ENCODE data around the gene NR2F1-AS1. TPM values are rescaled to one million over a fixed set of nuclear protein-coding genes. Genes with fewer than 3 reads are reported as not detected.

The NR2F1-AS1 gene
- polyA plus RNA-seq, 3 donors = 53.1 to 59.6 (median 54.5) TPM

DNA sequence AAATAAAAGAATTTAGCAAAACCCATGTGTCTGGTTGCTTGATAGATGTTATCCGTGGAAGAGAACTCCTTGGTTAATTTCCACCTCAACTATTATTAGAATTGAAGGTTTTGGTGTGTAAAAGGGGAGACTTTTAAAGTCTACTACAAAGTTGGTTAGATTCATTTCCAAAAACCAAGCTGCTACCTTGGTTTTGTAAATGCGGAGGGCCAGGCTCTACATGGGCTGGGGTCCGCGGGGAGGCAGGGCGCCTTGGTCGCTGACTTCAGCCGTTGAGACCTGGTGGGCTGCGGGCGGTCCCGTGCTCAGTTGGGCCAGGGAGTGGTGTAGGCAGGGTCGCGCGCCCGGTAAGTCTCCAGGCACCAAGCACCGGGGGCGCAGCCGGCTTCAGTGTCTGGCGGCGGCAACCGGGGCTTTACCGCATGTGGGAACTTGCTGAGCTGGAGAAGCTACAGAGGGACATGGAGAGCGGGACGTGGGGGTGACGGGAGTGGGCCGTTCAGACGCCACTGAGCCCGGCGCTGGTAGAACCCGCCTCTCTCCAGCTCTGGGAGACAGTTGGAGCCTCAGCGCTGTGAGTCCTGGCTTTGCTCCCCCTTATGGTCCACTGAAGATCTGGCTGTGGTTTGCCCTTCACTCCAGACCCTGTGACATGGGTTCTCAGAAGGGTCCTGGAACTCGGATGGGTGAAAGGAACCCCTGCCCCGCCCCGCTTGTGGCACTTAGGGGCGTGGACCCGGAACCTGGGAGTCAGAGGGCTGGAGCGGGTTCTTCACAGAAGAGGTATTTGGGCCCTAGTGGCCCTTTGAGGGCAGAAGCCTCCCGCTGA lies 13.8 kb upstream of the NR2F1-AS1 start:
- peak in 3 of 11 donors; percentile 27 to 49 (median 32) for DNase-seq (ENCODE audit: extremely low read depth in 1 of 11, low read depth in 9 of 11, low spot score in 4 of 11)

DNA sequence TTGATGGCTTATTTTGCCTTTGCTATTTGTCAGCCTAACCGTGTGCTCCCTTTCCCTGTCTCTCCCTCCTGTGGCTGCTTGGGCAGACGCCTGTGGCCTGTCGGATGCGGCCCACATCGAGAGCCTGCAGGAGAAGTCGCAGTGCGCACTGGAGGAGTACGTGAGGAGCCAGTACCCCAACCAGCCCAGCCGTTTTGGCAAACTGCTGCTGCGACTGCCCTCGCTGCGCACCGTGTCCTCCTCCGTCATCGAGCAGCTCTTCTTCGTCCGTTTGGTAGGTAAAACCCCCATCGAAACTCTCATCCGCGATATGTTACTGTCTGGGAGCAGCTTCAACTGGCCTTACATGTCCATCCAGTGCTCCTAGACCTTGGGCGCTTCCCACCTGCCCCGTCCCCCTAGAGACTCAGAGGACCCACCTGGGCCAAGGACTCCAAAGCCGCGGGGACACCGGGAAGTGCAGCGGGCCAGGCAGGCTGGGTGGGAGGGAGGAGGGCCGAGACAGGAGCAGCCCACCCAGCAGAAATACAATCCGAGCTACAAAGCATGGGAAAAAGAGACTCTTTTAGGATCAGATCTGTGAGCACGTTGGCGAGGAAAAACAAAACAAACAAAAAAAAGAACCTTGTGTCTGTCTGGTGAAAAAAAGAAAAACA lies 12.6 kb upstream of the NR2F1-AS1 start:
- DNase-seq (ENCODE audit: extremely low read depth in 1 of 11, low read depth in 9 of 11, low spot score in 4 of 11) = peak in 1 of 11 donors; percentile 19

DNA sequence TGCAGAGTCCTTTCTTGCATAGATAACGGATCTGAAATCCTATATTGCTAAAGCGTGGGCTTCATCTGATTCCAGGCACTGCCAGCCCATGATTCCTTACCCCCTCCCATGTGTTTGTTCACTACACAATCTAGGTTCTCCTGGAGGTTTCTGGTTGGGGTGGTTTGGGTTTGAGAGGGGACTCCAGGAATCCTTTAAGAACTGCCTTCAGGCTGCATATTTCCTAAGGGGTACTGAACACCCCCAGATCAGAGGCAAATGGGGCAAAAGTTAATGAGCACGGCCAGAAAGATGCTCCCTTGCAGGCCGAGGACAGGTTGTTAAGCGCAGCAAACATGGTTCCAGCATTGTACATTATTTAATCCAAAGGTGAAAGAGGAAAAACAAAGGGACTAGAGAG lies 11.9 kb upstream of the NR2F1-AS1 start:
- no peak for DNase-seq (ENCODE audit: extremely low read depth in 1 of 11, low read depth in 9 of 11, low spot score in 4 of 11)

DNA sequence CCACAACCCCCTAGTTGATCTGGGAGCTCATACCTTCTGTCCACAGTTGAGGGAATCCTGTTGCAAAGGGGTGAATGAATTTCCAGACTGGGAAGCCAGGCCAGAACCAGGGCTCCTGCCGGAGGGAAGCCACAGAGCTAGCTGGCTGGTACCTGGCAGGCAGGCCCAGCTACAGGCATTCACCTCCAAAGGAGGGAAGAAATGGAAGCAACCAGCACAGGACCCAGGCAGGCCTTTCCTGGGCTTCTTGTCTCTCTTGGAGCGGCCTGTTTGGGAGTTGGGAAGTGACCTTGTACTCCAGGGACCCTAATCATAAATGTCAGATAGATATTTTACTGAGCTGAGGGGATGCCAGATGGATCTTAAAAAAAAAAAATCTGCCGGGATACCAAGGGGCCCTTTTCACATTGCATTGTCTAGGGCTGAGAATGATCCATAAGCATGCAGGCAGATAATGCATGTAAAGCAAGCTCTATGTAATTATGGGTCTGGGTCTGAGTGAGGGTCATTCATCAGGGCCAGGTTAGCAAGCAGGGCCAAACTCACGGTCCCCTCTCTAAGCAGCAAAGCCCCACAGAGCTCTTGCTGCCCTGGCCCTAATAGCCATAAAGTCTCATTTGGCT lies 10.4 kb upstream of the NR2F1-AS1 start:
- DNase-seq (ENCODE audit: extremely low read depth in 1 of 11, low read depth in 9 of 11, low spot score in 4 of 11) = no peak

DNA sequence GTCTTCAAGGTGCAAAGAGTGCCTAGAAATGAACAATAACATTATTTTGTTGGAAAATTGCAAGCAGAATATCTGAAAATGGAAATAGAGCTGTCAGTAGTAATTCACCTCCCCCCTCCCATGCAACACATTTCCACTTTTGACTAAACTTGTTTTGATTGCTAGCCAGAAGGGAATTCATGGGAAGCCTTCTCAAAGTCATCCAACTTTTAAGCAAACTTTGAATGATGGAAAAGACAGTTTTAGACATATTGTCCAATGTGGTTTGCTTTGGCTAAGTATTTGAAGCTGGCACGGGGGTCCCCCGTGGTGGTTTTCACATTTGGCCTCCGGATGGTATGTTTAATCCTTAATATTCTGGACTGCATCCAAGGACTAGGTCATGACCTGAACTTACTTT lies 9.5 kb upstream of the NR2F1-AS1 start:
- DNase-seq (ENCODE audit: extremely low read depth in 1 of 11, low read depth in 9 of 11, low spot score in 4 of 11) = no peak

DNA sequence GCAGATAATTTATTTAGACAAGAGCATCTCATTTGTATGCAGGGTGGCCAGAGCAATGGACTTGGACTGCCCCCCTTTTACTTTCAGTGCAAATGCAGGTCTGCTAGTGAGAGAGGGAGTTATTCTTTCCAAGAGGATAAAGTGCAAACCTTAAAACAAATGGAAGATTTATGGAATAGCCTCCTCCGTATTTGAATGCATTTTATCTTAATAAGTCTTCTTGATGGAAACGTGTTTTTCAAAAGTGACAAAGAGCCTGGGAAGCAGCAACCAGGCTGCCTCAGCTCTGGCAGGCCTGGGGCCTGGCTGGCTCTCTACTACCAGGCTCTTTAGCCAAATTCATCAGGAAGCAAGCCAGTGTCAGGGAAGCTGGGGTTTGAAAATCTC lies 8.8 kb upstream of the NR2F1-AS1 start:
- DNase-seq (ENCODE audit: extremely low read depth in 1 of 11, low read depth in 9 of 11, low spot score in 4 of 11) = no peak

DNA sequence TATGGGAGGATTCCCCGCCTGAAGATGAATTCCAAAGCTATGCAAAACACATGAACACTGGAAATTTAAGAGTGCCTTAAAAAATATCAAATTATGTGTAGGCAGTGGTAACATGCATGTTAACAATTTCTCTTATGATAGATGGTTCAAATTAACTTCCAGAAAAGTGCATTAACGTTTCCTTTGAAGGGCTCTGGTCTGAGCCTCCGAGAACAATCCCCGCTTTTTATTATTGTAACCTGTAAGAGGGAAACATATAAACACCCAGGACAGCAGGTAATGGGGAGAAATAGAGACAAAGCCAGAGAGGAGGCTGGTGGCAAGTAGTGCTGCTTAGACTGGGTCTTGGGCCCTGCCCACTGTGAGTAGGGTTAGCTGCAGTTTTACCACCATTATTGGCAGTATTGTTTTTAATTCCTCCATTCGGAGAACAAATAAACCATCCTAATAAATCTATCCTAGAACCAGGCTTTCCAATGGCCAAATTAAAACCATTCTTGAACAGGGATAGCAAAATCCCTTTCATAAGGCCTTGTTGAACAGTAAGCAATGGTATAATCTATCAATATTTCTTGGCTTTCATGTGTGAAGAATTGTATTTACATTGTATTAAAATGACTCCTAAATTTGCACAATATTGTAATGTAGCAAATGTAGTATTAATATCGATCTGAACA lies 8.3 kb upstream of the NR2F1-AS1 start:
- DNase-seq (ENCODE audit: extremely low read depth in 1 of 11, low read depth in 9 of 11, low spot score in 4 of 11) = no peak

DNA sequence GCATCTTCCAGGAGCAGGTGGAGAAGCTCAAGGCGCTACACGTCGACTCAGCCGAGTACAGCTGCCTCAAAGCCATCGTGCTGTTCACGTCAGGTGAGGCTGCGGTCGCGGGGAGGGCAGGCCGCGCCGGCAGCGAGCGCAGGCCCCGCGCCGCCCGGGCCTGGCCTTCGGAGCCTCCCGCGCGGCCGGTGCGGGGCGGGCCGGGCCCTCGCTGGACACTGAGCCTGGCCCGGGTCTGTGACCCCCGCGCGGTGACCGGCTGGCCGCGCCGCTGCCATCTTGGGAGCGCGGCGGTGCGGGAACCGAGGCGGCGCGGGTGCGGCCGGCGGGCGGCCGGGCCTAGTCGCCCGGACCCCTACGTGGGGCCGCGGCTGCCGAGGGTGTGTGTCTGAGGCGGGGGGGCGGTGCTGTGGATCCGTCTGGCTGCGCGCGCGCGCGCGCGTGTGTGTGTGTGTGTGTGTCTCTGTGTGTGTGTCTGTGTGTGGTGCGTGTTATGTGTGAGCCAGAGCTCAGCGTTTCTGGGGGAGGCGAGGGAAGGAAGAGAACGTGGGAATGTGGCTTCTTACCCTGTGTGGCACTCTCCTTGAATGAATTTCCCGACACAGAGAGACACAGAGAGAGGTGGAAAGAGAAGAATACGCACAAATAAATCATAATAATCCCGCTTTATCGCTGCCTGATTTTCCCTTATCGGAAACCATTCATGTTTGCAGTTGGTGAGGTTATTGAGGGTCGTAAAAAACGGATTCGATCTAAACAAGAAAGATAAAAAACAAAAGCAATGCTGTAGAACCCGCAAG lies 7.5 kb upstream of the NR2F1-AS1 start:
- no peak for DNase-seq (ENCODE audit: extremely low read depth in 1 of 11, low read depth in 9 of 11, low spot score in 4 of 11)

DNA sequence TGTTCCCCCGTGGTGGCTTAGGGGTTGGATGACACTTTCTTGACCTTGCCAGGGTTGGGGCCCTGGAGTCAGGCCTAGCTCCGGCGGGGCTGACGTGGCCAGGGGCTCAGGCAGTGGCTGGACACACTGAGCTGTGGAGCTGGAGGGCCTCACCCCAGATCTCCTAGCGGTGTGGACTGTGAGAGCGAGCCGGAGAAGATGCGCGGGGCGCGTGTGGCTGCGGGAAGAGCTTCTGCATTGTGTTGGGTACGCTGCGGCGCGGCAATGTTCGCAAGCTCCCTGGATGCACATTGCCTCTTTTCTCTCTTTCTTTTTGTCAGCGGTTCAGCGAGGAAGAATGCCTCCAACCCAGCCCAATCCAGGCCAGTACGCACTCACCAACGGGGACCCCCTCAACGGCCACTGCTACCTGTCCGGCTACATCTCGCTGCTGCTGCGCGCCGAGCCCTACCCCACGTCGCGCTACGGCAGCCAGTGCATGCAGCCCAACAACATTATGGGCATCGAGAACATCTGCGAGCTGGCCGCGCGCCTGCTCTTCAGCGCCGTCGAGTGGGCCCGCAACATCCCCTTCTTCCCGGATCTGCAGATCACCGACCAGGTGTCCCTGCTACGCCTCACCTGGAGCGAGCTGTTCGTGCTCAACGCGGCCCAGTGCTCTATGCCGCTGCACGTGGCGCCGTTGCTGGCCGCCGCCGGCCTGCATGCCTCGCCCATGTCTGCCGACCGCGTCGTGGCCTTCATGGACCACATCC lies 6.8 kb upstream of the NR2F1-AS1 start:
- no peak for DNase-seq (ENCODE audit: extremely low read depth in 1 of 11, low read depth in 9 of 11, low spot score in 4 of 11)

DNA sequence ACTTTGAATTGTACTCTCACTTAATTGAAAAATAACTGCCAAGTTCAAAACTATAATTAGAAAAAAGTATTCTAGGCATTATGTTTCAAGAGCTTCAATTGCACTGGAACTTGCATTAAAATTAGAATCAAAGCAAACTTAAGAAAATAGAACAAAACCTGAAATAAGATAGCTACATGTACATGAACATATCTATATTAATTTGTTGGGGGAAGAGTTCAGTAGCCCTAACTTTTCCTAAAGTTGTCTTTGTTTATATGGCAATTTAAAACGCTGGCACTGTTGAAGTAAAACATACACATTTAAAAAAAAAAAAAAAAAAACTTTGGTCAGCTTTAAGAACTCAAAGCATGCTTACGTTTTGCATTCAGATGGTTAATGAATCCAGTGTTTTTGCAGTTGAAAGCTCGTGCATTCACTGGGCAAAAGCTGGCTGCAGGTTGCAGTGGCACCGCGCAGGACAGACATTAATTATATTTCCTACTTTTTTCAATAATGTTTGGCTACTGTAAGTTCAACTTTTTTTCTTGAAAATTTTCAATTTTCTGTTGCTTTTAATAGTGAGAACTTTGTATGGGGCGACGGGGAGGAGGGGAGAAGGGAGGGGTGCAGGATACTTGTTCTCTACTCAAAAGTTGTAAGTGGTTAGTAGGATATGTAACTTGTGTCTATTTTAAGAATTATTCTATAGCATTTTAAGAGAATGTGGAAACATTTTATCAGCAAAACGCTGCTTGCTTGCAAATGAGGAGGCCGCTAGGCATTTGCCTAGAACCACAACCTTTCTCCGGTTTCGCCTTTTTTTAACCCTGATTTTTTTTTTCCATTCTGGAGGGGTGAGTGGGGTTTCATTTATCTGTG lies 5.9 kb upstream of the NR2F1-AS1 start:
- no peak for DNase-seq (ENCODE audit: extremely low read depth in 1 of 11, low read depth in 9 of 11, low spot score in 4 of 11)

DNA sequence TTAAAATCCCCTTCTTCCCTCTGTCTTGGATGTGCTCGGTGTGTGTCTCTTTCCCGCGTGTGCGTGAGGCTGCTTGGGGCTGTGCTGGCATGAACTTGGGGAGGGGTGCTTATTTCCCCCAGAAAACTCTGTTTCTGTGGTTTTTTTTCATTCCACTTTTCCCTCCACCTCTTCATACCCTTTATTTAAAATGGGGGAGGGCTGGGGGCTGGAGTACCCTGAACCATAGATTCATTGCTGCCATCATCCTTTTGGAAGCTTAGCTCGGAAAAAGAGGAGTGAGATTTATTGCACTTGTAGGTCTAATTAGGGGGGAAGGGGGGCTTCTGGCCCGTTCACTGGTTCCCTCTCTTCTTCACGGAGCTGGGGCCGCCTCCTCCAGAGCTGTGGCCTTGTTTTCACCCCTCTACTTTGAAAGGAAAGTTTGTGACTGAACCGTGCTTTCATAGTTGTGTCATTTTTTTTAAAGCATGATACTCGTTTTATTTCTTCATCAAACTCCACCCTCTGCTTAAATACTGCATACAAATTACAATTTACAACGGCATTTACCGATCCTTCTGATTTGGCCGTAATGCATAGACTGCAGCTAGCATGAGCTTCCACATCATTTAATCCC lies 4.9 kb upstream of the NR2F1-AS1 start:
- peak in 2 of 11 donors; percentile 75 to 82 for DNase-seq (ENCODE audit: extremely low read depth in 1 of 11, low read depth in 9 of 11, low spot score in 4 of 11)

DNA sequence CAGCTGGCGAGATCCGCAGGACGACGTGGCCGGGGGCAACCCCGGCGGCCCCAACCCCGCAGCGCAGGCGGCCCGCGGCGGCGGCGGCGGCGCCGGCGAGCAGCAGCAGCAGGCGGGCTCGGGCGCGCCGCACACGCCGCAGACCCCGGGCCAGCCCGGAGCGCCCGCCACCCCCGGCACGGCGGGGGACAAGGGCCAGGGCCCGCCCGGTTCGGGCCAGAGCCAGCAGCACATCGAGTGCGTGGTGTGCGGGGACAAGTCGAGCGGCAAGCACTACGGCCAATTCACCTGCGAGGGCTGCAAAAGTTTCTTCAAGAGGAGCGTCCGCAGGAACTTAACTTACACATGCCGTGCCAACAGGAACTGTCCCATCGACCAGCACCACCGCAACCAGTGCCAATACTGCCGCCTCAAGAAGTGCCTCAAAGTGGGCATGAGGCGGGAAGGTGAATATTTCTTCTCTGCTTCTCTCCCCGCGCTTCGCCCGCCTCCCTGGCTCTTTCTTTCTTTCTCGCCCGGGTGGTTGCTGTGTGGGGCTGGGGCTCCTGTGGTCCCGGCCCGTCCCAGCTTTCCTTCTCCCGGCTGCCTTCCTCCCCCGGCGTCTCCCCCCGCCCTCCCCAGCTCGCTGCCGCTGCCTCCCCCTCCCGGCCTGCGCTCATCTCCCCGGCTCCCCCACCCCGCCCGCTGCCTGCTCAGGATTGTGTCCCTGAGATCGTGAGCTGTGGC lies 4.2 kb upstream of the NR2F1-AS1 start:
- no peak for DNase-seq (ENCODE audit: extremely low read depth in 1 of 11, low read depth in 9 of 11, low spot score in 4 of 11)

DNA sequence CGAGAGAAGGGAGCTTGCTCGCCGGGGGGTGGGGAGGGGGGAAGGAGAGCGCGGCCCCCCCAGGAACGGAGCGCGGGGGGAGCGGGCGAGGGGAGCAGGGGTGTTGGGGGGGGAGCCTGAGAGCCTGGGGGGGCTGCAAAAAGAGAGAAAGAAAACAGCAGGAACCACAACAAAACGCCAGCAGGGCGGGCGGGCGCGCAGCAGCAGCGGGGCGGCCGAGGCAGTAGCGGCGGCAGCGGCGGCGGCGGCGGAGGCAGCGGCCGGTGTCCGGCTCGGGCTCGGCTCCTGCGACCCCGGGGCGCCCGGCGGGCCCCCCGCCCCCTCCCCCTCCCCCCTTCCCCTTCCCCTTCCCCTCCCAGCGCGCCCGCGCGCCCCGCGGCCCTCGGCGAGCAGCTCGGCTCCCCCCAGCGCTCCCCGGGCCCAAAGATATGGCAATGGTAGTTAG lies 3.6 kb upstream of the NR2F1-AS1 start:
- no peak for DNase-seq (ENCODE audit: extremely low read depth in 1 of 11, low read depth in 9 of 11, low spot score in 4 of 11)

DNA sequence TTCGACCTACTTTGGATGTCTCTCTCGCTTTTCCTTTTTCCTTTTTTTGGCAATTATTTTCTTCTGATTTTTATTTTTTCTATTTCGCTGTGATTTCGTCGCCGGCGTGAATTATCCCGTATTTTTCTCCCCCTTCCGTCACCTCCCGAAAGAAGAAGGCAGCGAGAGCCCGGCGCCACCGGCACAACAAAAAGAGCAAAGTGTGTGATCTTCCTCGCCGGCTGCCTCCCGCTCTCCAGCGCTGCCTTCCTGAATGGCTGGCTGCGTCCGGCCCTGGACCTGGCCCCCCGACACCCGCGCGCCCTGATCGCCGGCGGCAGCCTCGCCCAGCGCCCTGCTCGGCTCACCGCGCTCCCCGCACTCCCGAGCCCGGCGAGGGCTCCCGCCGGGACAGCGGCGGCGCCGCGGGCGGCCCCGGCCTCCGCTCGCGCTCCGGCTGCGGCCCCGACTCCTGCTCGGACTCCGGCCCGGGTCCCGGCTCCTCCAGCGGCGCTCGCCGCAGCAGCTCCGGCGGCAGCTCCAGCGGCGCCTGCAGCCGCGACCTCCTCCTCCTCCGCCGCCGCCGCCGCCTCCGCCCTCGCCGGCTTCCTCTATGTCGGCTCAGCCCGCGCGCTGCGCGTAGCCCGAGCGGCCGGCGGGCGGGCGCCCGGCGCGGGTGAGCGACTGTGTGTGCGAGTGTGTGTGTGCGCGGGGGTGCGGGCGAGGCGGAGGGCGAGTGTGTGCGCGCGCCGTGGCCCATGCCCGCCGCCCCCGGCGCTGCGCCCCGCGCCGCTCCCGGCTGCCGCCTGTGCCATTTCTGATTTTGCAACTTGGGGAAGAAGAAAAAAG lies 3.0 kb upstream of the NR2F1-AS1 start:
- DNase-seq (ENCODE audit: extremely low read depth in 1 of 11, low read depth in 9 of 11, low spot score in 4 of 11) = peak in 2 of 11 donors; percentile 9 to 15

DNA sequence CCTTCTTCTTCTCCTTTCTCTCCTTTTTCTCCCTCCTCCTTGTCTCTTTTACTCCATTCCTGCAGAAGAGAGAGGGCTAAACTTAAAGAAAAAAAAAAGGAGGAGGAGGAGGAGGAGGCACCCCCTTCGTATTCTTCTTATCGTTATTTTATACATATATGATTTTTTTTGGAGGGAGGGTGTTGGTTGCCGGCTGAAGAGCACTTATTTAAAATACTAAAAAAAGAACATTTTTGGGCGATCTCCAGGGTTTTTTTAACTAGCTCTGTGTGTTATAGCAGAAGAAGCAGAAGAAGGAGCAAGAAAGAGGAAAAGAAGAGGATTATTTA lies 2.4 kb upstream of the NR2F1-AS1 start:
- DNase-seq (ENCODE audit: extremely low read depth in 1 of 11, low read depth in 9 of 11, low spot score in 4 of 11) = peak in 1 of 11 donors; percentile 24
